Coronary artery (tissue), 2 donors: Measurements from ENCODE around the gene TRIM14.

ENCODE experiments used
- DNase-seq: peaks from one replicate; pipeline ENCODE4 v3.0.0-alpha.2; 2017; ENCODE audit warnings: low spot score
- H3K27ac ChIP-seq, 2 donors: fragments of 200-600 bp; sonication (generic); one replicate each; pipeline ENCODE4 v1.5.1; 2016 to 2019
- H3K4me3 ChIP-seq: fragments of 200-600 bp; sonication (generic); 2 replicates; pipeline ENCODE4 v1.5.1; 2016; ENCODE audit warnings: mild to moderate bottlenecking, moderate library complexity
- TF ChIP-seq, protein P1 (sequence below): fragments of 200-600 bp; sonication (generic); IDR thresholded peaks from one replicate; pipeline ENCODE4 v1.5.1; 2019; ENCODE audit warnings: antibody characterized with exemption

The TRIM14 gene

DNA sequence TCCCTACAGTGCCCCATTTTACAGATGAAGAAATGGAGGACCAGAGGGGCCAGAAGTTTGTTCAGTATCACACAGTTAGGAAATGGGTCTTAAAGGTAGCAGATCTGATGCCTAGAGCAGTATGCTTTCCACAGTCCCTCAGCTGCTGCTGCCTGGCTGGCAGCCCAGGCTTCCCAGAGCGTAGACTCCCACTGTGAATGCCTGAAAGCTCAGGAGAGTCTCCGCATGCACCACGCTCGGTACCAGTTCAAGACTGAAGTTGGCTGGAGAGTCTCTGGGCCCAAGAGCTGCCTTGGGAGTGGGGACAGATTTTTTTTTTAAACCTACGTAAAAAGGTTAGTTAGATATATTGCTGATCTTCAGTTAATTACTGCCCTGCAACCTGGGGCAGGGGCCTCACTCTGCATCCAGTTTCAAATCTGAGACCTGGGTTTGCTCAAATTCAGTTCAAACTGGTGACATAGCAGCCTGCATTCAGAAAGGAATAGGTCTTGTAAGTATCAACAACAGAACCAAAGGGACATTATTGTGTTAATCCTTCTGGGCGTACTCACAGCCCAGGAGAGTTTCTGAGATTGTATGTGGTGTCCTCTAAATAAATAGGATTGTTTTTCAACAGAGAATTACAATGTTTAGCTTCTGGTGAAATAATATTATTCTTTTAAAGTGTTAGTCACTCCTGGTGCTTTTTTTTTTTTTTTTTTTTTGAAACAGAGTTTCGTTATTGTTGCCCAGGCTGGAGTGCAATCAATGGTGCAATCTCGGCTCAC is 54.2 kb downstream of the TRIM14 start:
- no peak overlapping the region for H3K4me3 ChIP-seq
- H3K27ac ChIP-seq, result no peak overlapping the region
- no peak for DNase-seq
- TF ChIP-seq, protein P1, sequence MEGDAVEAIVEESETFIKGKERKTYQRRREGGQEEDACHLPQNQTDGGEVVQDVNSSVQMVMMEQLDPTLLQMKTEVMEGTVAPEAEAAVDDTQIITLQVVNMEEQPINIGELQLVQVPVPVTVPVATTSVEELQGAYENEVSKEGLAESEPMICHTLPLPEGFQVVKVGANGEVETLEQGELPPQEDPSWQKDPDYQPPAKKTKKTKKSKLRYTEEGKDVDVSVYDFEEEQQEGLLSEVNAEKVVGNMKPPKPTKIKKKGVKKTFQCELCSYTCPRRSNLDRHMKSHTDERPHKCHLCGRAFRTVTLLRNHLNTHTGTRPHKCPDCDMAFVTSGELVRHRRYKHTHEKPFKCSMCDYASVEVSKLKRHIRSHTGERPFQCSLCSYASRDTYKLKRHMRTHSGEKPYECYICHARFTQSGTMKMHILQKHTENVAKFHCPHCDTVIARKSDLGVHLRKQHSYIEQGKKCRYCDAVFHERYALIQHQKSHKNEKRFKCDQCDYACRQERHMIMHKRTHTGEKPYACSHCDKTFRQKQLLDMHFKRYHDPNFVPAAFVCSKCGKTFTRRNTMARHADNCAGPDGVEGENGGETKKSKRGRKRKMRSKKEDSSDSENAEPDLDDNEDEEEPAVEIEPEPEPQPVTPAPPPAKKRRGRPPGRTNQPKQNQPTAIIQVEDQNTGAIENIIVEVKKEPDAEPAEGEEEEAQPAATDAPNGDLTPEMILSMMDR, result no peak

DNA sequence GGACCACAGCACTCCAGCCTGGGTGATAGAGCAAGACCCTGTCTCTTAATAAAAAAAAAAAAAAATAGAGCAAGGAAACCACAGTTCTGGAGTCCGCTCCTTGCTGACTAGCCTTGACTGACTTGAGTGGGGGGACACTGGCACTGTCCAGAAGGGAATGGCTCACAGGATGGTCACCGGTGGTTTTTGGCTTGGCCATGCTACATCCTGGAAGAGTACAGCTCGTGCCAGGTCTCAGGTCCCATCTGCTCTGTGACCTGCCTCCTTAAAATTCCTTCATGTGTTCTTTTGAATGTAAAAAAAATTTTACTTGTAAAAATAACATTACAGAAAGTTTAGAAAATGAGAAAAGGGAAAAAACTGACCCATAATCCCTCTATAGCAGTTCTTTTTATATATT is 56.9 kb downstream of the TRIM14 start:
- no peak for DNase-seq
- Histone ChIP-seq H3K4me3 (no peak overlapping the region), H3K27ac (no peak overlapping the region)
- TF ChIP-seq, protein P1, result no peak

DNA sequence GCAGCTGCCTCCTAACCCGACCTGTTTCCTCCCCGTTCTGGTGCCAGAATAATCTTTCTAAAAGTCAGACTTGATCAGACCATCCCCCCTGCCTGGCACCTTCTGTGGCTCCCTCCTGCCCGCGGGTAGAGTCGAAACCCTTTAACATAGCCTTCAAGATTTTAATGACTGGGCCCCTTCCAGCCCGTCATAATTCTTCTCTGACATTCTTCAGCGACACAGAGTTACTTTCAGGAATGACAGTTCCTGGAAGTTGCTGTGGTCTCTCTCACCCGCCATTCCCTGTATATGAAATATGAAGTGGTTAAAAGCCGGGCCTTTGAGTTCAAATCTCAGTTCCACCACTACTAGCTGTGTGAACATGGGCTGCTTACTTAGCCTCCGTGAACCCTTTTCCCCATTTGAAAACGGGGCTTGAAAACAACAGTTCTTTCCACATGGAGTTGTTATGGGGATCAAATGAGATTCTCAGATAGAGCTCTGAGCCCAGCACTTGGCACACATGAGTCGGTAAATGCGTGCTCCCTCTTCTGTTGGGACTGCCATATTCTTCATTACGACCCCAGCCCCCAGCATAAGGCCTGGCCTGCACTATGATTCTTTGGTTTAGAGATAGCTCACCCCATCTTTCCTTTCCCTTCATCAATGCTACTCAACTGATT is 61.8 kb downstream of the TRIM14 start:
- Histone ChIP-seq H3K27ac (peak overlapping the region; percentile 87 to 98), H3K4me3 (peak overlapping the region; percentile 98)
- DNase-seq, result no peak
- TF ChIP-seq, protein P1, result no peak

DNA sequence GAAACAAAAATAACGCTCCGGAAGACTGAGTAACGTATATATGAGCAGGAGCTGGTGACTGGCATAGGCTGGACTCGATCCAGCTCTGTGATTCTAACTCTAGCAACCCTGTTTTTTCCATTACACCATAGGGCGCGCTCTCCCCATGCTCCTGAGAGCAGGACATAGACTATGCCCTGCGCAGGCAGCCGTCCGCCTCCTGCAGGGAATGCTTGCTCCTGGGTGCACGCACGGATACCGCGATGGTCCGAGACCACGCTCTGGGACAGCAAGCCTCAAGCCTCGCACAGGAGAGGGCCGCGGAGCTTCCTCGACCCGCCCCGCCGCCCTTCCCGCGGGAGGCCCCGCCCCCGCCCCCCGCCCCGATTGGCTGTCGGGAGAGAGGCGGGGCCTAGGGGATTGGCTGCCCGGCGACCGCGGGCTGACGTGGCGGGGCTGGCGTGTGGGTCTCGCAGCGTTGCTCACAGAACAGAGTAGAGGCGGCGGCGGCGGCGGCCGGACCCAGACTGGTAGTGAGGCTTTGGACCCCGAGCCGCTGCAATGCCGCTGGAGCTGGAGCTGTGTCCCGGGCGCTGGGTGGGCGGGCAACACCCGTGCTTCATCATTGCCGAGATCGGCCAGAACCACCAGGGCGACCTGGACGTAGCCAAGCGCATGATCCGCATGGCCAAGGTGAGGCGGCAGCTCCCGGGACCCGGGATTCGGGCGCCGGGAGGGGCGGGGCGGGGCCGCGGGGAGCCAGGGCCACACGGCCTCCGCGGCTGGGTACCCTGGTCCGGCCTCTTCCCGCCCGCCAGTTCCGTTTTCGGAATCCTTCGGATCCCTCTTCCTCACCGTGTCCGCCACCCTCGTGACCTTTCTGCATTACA is 62.5 kb downstream of the TRIM14 start, which contains the start of gene NANS:
NANS (plus strand) TSS at position 464 of the 869 bp plus-strand sequence; CDS start at position 541, 77 bp downstream.
- peak; percentile 95 for DNase-seq

DNA sequence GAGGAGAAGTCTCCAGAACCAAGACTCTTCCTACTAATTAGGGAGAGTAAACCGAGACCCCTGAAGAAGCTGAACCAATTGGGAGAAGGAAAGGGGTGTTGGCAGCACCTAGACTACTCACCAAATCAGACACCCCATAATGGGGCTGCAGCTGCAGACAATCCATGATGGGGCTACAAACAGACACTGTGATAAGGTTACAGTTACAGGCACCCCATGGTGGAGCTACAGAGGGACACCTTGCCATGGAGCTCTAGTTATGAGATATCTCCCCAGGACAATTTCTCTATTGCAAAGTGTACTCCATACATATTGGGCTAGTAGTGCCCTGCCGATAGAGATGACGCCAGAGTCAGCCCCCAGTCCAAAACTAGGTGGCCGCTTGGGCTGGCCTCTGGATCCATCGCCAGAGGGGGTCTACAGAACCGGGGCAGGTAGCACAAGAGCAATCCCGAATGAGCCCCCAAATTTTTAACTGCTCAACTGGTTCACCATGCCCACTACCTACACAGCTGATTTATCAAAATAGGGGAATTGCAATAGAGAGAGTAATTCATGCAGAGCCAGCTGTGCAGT is 64.6 kb downstream of the TRIM14 start:
- no peak overlapping the region for H3K4me3 ChIP-seq
- no peak overlapping the region for H3K27ac ChIP-seq
- DNase-seq, result no peak
- TF ChIP-seq, protein P1, result no peak

More for the DNA sequence above, 62.5 kb downstream of the TRIM14 start, which contains the start of gene NANS:
- TF ChIP-seq, protein P1, result no peak
- Histone ChIP-seq H3K27ac (peak within 1 kb of the TSS; percentile 87 to 98), H3K4me3 (peak within 1 kb of the TSS; percentile 98)

DNA sequence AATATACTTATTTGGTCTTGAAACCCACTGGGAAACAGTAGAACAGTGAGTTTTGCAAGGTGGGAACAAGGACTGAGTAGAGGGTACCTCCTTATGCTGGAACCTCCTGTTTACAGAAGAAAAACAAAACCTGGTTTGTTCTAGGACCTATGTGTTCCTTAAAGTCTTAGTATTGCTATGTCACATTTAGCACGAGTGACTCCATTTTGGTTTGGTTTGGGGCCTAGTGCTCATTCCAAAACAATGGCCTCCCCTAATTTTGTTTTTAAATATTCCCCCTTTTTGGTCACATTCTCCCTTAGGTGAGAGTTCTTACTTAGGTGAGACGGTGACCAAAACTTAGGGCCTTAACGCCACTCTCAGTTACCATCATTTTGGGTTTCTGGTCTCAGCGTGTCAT is 68.7 kb downstream of the TRIM14 start:
- DNase-seq, result no peak
- Histone ChIP-seq H3K4me3 (no peak overlapping the region), H3K27ac (no peak overlapping the region)
- TF ChIP-seq, protein P1, result no peak
